GM12878 (cell line): ENCODE measurements around the gene ATXN1. TPM values are rescaled to one million over a fixed set of nuclear protein-coding genes. Genes with fewer than 3 reads are reported as not detected.

Experiments
- BCL3 ChIP-seq: IDR thresholded peaks from 2 replicates; pipeline ENCODE4 v1.6.1; 2011; ENCODE audit warnings: borderline replicate concordance, low read depth, mild to moderate bottlenecking, moderate library complexity, low read length; ENCODE audit not compliant: insufficient read depth, poor library complexity, severe bottlenecking
- CEBPB ChIP-seq, 2 experiments: fragments of 150-350 bp in 1 of 2; IDR thresholded peaks; 2 replicates each; pipeline ENCODE4 v1.6.1; 2012 to 2014; ENCODE audit warnings: low read depth in 2 of 2, low read length in 2 of 2, borderline replicate concordance in 1 of 2, inconsistent platforms in 1 of 2
- CHD2 ChIP-seq: IDR thresholded peaks from 2 replicates; pipeline ENCODE4 v1.6.1; 2011; ENCODE audit warnings: low read depth, low read length, improper control_type of control experiment, borderline replicate concordance
- E2F8 ChIP-seq: fragments of 450-650 bp; IDR thresholded peaks from 2 replicates; pipeline ENCODE4 v1.6.1; 2018; ENCODE audit warnings: mild to moderate bottlenecking, low read depth, moderate library complexity; ENCODE audit not compliant: partially characterized antibody
- EZH2 ChIP-seq: IDR thresholded peaks from 2 replicates; pipeline ENCODE4 v1.6.1; 2012; ENCODE audit warnings: low read depth, mild to moderate bottlenecking, control low read depth, inconsistent platforms, low read length, borderline replicate concordance; ENCODE audit not compliant: control insufficient read depth
- FOXK2 ChIP-seq: fragments of 450-650 bp; IDR thresholded peaks from 2 replicates; pipeline ENCODE4 v1.6.1; 2017; ENCODE audit warnings: mild to moderate bottlenecking, moderate library complexity
- GATAD2B ChIP-seq: fragments of 450-650 bp; conservative IDR thresholded peaks from 2 replicates; pipeline ENCODE4 v1.6.1; 2017; ENCODE audit warnings: low read depth, mild to moderate bottlenecking, moderate library complexity
- NBN ChIP-seq: fragments of 450-650 bp; IDR thresholded peaks from 2 replicates; pipeline ENCODE4 v1.6.1; 2016
- NR2F1 ChIP-seq: fragments of 450-650 bp; conservative IDR thresholded peaks from 2 replicates; pipeline ENCODE4 v1.6.1; 2017; ENCODE audit warnings: mild to moderate bottlenecking
- SIN3A ChIP-seq: IDR thresholded peaks from 2 replicates; pipeline ENCODE4 v1.6.1; 2012; ENCODE audit warnings: low read depth, low read length, improper control_type of control experiment
- STAT1 ChIP-seq: fragments of 450-650 bp; conservative IDR thresholded peaks from 2 replicates; pipeline ENCODE4 v1.6.1; 2014; ENCODE audit warnings: antibody characterized with exemption, mild to moderate bottlenecking
- TCF12 ChIP-seq: IDR thresholded peaks from 2 replicates; pipeline ENCODE4 v1.6.1; 2011; ENCODE audit warnings: low read depth, mild to moderate bottlenecking, low read length
- ZBTB11 ChIP-seq: fragments of 450-650 bp; formaldehyde crosslinking; IDR thresholded peaks from 2 replicates; pipeline ENCODE4 v1.5.0; 2022; ENCODE audit warnings: mild to moderate bottlenecking, missing genetic modification characterization
- ZBTB40 ChIP-seq: fragments of 450-650 bp; IDR thresholded peaks from 2 replicates; pipeline ENCODE4 v1.6.1; 2016; ENCODE audit warnings: mild to moderate bottlenecking, moderate library complexity, borderline replicate concordance
- polyA plus RNA-seq, 11 experiments: library from polyadenylated mRNA; depleted of rRNA in 4 of 11; unstranded in 6 of 11; stranded (reverse) in 5 of 11; fragments of >200 nt; fragmentation: Nextera tagmentation in 4 of 11; fragmentation: Illumina TruSeq in 1 of 11; extraction: Ambion mirVana in 4 of 11; extraction: Trizol in 1 of 11; gene quantifications; 1 replicate in 1 of 11; 2 replicates in 10 of 11; pipeline versions ENCODE4 v1.2.1 to v1.2.3, GENCODE V29; 2011 to 2016; ENCODE audit warnings: inconsistent platforms in 2 of 11, missing spikeins in 2 of 11, low read depth in 1 of 11
- total RNA-seq, 4 experiments: library from RNA; depleted of rRNA in 3 of 4; stranded (reverse); fragments of >200 nt in 3 of 4; fragmentation: Illumina TruSeq in 1 of 4; extraction: Trizol in 1 of 4; gene quantifications; 2 replicates each; pipeline versions ENCODE4 v1.2.1 to v1.2.3, GENCODE V29; 2013 to 2021
- TF ChIP-seq, protein P1 (sequence below): fragments of 450-650 bp; IDR thresholded peaks from 2 replicates; pipeline ENCODE4 v1.6.1; 2014; ENCODE audit warnings: mild to moderate bottlenecking

The ATXN1 gene
- total and polyA plus RNA-seq, 10 of the 15 experiments (the other 5 are each of a cell fraction or from before 2014, with no cell fraction given): 12.2 to 51.2 (median 20.5) TPM

DNA sequence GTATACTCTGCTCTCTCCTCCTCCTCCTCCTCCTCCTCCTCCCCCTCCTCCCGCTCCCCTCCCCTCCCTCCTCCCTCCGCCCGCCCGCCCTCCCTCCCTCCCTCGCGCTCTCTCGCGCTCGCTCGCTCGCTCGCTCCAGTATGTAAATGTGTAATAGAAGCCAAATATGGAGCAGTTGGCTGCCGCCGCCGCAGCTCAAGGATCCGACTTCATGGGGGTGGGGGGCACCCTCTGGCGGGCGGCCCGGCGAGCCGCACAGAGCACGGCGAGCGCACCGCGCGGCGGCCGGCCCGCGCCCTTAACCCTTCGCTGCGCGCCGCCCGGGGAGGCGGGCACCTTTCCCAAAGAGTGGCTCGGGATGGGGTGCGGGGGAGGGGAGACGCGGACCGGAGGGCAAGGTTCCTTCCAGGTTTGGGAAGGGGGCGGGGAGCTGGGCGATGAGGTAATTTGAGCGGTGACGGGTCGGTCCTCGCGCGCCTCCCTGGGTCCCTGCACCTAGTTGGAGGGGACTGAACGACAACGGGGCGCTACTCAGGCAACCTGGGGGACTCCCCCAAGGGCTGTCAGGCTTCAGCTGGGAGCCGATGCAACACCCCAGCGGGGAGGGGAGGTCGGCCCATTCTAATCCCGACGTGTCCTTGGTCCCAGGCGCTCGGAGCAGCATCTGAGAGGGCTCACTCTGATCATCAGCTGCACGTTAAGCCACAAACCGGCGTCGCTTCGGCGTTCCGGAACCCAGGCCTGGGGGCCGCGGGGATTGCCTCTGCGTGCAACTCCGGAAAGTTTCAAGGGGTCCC is 409 bp upstream of the ATXN1 start (continued):
- TF ChIP-seq NR2F1: peak; percentile 68
- TF ChIP-seq CEBPB (IDR thresholded peaks at IDR 0.05; ENCODE audit: borderline replicate concordance in 1 of 2, low read depth in 2 of 2, low read length in 2 of 2): no peak
- no peak for TF ChIP-seq STAT1
- peak; percentile 52; the same call in 1 of the 2 replicates for TF ChIP-seq CHD2
- no peak for TF ChIP-seq ZBTB11 (CRISPR knock-in tag)
- peak; percentile 92; the same call in 1 of the 2 replicates for TF ChIP-seq GATAD2B
- TF ChIP-seq, protein P1, sequence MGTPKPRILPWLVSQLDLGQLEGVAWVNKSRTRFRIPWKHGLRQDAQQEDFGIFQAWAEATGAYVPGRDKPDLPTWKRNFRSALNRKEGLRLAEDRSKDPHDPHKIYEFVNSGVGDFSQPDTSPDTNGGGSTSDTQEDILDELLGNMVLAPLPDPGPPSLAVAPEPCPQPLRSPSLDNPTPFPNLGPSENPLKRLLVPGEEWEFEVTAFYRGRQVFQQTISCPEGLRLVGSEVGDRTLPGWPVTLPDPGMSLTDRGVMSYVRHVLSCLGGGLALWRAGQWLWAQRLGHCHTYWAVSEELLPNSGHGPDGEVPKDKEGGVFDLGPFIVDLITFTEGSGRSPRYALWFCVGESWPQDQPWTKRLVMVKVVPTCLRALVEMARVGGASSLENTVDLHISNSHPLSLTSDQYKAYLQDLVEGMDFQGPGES: 0 out of 2 replicates have a peak, but pooled peaks have one; percentile 16
- no peak for TF ChIP-seq EZH2
- TF ChIP-seq BCL3: peak; percentile 38
- TF ChIP-seq ZBTB40: no peak
- TF ChIP-seq E2F8: no peak
- peak; percentile 78 for TF ChIP-seq SIN3A
- TF ChIP-seq NBN: 0 out of 2 replicates have a peak, but pooled peaks have one; percentile 44
- TF ChIP-seq FOXK2: no peak
- TF ChIP-seq TCF12: no peak
